ENCODE results near the gene SCYGR2.
A peak's percentile ranks its signal among the peaks of the same experiment; 100 is the strongest.

Gene SCYGR2

GRCh38 chr2:227613272-227613660 lies 14.6 kb downstream of the SCYGR2 start:
- no peak for DNase-seq

GRCh38 chr2:227614246-227614645 lies 15.6 kb downstream of the SCYGR2 start:
- peak; percentile 5 for DNase-seq

- DNase-seq = no peak
Observed at GRCh38 chr2:227614740-227615139, 16.0 kb downstream of the SCYGR2 start, which contains the start of gene SCYGR3. Gene SCYGR3, minus strand, starts transcription at chr2:227614840. Its CDS starts 0 bp downstream, at chr2:227614840.

- DNase-seq = no peak
Observed at GRCh38 chr2:227615181-227615580, 16.5 kb downstream of the SCYGR2 start.

- no peak for DNase-seq
Observed at GRCh38 chr2:227615906-227616305, 17.2 kb downstream of the SCYGR2 start.

GRCh38 chr2:227616631-227617030 lies 17.9 kb downstream of the SCYGR2 start:
- DNase-seq = no peak

GRCh38 chr2:227617316-227618230 lies 18.9 kb downstream of the SCYGR2 start, which contains the start of gene SCYGR4:
Gene SCYGR4, plus strand, starts transcription at chr2:227617498. Its CDS starts 0 bp downstream, at chr2:227617498.
- no peak for DNase-seq

- no peak for DNase-seq
Observed at GRCh38 chr2:227623226-227623625, 24.5 kb downstream of the SCYGR2 start.

GRCh38 chr2:227625420-227625819 lies 26.7 kb downstream of the SCYGR2 start:
- DNase-seq = no peak

- no peak for DNase-seq
Observed at GRCh38 chr2:227626580-227627151, 28.0 kb downstream of the SCYGR2 start.

GRCh38 chr2:227627769-227628168 lies 29.1 kb downstream of the SCYGR2 start:
- DNase-seq = no peak

GRCh38 chr2:227629435-227629834 lies 30.7 kb downstream of the SCYGR2 start:
- DNase-seq = no peak

- DNase-seq = no peak
Observed at GRCh38 chr2:227630322-227630721, 31.6 kb downstream of the SCYGR2 start.

GRCh38 chr2:227632827-227633226 lies 34.1 kb downstream of the SCYGR2 start:
- no peak for DNase-seq

- no peak for DNase-seq
Observed at GRCh38 chr2:227634201-227634600, 35.5 kb downstream of the SCYGR2 start.

GRCh38 chr2:227642656-227643055 lies 44.0 kb downstream of the SCYGR2 start:
- no peak for DNase-seq

GRCh38 chr2:227643990-227644551 lies 45.4 kb downstream of the SCYGR2 start:
- DNase-seq = no peak
